NCI-H1417 (cell line): Measurements from ENCODE around the gene HOXA6.
A peak's percentile ranks its signal among the peaks of the same experiment; 100 is the strongest.

Experiments
- DNase-seq, 3 experiments: peaks; one replicate each; lab custom pipeline; 2025; lab: John Stamatoyannopoulos, UW

The HOXA6 gene

GRCh38 chr7:27172823-27173510, 25.4 kb upstream of the HOXA6 start:
- DNase-seq = peak; percentile 42 to 96 (median 89)

GRCh38 chr7:27172315-27172774, 24.8 kb upstream of the HOXA6 start:
- peak in 2 of 3 experiments; percentile 76 to 80 for DNase-seq

- peak; percentile 58 to 83 (median 74) for DNase-seq
Observed at GRCh38 chr7:27171637-27172314, 24.2 kb upstream of the HOXA6 start.

- DNase-seq = peak; percentile 53 to 70 (median 55)
Observed at GRCh38 chr7:27171325-27171636, 23.7 kb upstream of the HOXA6 start.

GRCh38 chr7:27170426-27171324, 23.1 kb upstream of the HOXA6 start:
- peak in 2 of 3 experiments; percentile 46 to 55 for DNase-seq

GRCh38 chr7:27169658-27170425, 22.3 kb upstream of the HOXA6 start:
- DNase-seq = peak; percentile 71 to 82 (median 80)

- DNase-seq = peak; percentile 33 to 68 (median 66)
Observed at GRCh38 chr7:27168265-27168947, 20.8 kb upstream of the HOXA6 start.

GRCh38 chr7:27167916-27168264, 20.3 kb upstream of the HOXA6 start:
- DNase-seq = peak in 1 of 3 experiments; percentile 37

- no peak for DNase-seq
Observed at GRCh38 chr7:27166531-27167505, 19.2 kb upstream of the HOXA6 start.

GRCh38 chr7:27165996-27166530, 18.5 kb upstream of the HOXA6 start:
- DNase-seq = no peak

- DNase-seq = no peak
Observed at GRCh38 chr7:27165089-27165995, 17.8 kb upstream of the HOXA6 start, which contains the start of gene HOXA9. Gene HOXA9 (minus strand): TSS chr7:27165537. CDS start chr7:27165457, 80 bp downstream.

- DNase-seq = no peak
Observed at GRCh38 chr7:27164367-27165088, 17.0 kb upstream of the HOXA6 start.

GRCh38 chr7:27164045-27164366, 16.4 kb upstream of the HOXA6 start:
- DNase-seq = no peak

GRCh38 chr7:27163288-27164044, 15.9 kb upstream of the HOXA6 start:
- DNase-seq = no peak

GRCh38 chr7:27162561-27163287, 15.2 kb upstream of the HOXA6 start:
- DNase-seq = no peak

- DNase-seq = no peak
Observed at GRCh38 chr7:27161721-27162560, 14.4 kb upstream of the HOXA6 start.
